ENCODE measurements around the gene GOLGA8K. TPM values are rescaled to one million over a fixed set of nuclear protein-coding genes. Genes with fewer than 3 reads are reported as not detected.
"Not testable (repeated sequence)": the region's sequence is repeated elsewhere in the genome, so short reads cannot be mapped to it uniquely, and the experiment has no call there.

The GOLGA8K gene, protein sequence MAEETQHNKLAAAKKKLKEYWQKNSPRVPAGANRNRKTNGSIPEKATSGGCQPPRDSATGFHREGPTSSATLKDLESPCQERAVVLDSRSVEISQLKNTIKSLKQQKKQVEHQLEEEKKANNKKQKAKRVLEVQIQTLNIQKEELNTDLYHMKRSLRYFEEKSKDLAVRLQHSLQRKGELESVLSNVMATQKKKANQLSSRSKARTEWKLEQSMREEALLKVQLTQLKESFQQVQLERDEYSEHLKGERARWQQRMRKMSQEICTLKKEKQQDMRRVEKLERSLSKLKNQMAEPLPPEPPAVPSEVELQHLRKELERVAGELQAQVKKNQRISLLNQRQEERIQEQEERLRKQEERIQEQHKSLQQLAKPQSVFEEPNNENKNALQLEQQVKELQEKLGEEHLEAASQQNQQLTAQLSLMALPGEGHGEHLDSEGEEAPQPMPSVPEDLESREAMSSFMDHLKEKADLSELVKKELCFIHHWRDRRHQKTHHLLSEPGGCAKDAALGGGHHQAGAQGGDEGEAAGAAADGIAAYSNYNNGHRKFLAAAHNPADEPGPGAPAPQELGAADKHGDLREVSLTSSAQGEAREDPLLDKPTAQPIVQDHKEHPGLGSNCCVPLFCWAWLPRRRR
- total RNA-seq (under 1 TPM; 0.08 to 0.09 TPM), polyA plus RNA-seq (not detected)

DNA sequence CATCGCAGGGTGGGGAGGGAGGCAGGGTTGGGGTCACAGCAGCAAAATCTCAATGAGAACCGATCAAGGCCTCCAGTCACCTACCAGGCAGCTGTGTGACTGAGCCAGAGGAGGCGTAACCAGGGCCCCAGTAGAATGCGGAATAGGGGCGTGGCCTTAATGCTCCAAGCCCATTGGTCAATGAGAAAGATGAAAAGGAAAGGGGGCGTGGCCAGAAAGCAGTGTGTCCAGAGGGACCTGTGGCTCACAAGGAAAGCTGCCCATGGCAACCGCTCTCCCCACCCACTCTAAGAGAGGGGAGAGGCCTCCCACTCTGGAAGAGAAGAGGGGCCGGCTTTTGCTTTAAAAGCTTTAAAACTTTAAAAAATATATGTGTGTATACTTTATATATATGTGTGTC lies at the start of gene GOLGA8K:
Gene GOLGA8K, minus strand, starts transcription at position 101 of the 400 bp plus-strand sequence. Its CDS starts 98 bp downstream, at position 3.
- WGBS: no CpG with 5 or more reads among the region's 8 CpGs
- H3K9ac ChIP-seq (ENCODE audit: low read depth in 1 of 2, low read length in 2 of 2); H3K4me1 ChIP-seq (ENCODE audit: control insufficient read depth in 4 of 4, insufficient read depth in 4 of 4, low read length in 3 of 4); DNase-seq (ENCODE audit: low spot score); H3K27ac ChIP-seq (ENCODE audit: low read depth in 1 of 2, low read length in 2 of 2); H3K4me3 ChIP-seq (ENCODE audit: low read depth in 1 of 3, low read length in 3 of 3); H3K36me3 ChIP-seq (ENCODE audit: control insufficient read depth in 4 of 4, insufficient read depth in 3 of 4, low read depth in 1 of 4, low read length in 3 of 4); H3K27me3 ChIP-seq (ENCODE audit: control insufficient read depth in 4 of 4, insufficient read depth in 4 of 4, low read length in 3 of 4); H3K9me3 ChIP-seq (ENCODE audit: control insufficient read depth in 4 of 4, low read length in 3 of 4): not testable (repeated sequence)

DNA sequence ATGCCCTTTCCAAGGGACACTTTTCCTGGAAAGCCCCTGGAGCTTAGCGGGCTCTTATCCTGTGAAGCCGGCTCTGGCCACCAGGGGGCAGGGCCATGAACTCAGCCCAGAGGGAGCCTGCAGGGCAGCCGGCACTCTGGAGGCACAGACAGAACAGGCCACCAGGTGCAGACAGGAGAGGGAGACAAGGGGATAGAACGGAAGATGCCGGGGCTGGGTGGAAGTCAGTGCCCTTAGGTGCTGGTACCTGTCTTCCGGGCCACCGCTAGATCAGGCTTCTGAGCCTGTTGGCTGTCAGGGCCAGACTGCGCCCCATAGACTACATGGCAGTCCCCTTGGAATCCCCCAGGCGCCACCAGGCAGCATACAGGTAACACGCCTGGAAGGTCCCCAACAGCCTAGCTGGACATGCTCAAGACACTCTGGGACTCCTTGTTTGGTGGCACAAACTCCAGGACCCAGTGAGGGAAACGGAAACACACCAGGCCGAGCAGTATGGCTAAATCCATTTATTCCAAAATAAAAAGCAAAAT lies 37.4 kb upstream of the GOLGA8K start:
- H3K27me3 ChIP-seq (ENCODE audit: control insufficient read depth in 4 of 4, insufficient read depth in 4 of 4, low read length in 3 of 4); H3K36me3 ChIP-seq (ENCODE audit: control insufficient read depth in 4 of 4, insufficient read depth in 3 of 4, low read depth in 1 of 4, low read length in 3 of 4); H3K27ac ChIP-seq (ENCODE audit: low read depth in 1 of 2, low read length in 2 of 2); DNase-seq (ENCODE audit: low spot score); H3K9ac ChIP-seq (ENCODE audit: low read depth in 1 of 2, low read length in 2 of 2); H3K4me1 ChIP-seq (ENCODE audit: control insufficient read depth in 4 of 4, insufficient read depth in 4 of 4, low read length in 3 of 4); H3K9me3 ChIP-seq (ENCODE audit: control insufficient read depth in 4 of 4, low read length in 3 of 4); H3K4me3 ChIP-seq (ENCODE audit: low read depth in 1 of 3, low read length in 3 of 3): not testable (repeated sequence)
- 29% methylated on average over 5 of the region's 12 CpGs for WGBS

DNA sequence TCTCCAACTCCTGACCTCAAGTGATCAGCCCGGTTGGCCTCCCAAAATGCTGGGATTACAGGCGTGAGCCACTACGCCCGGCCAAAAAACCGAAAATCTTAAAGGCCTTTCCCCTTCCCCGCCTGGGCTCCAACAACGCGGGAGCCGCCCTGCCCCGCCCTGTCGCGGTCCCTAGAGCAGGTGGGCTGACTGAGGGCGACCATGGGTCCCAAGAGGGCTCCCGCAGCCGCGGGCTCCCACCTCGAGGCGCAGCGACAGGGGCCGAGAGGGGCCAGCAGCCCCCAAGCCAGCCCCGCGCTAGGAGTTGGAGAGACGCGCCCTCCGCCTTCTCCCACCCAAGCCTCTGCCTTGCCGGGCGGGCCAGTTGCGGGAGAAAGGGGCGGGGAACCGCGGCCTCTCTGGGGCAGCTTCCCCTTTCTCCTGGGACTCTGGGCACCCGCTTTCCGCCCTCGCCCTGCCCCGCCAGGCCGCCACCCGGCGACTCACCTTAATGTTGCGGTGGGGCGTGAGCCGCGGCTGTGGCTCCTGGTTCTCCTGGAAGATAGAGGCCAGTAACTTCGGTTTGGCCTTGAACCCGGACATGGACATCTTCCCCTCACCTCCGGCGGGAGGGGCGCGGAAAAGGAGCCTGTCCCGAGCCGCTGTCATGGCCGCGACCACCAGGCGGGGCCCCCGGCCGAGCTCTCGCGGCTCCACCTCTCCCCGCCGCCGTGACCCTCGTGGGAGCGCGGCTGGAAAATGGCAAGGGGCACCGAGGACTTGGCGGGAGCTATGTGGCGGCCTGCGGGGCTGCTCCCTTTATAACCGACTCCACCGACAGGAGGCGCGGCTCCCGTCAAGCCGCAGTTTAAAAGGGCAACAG lies 31.2 kb upstream of the GOLGA8K start:
- H3K4me1 ChIP-seq (ENCODE audit: control insufficient read depth in 4 of 4, insufficient read depth in 4 of 4, low read length in 3 of 4); H3K4me3 ChIP-seq (ENCODE audit: low read depth in 1 of 3, low read length in 3 of 3); H3K36me3 ChIP-seq (ENCODE audit: control insufficient read depth in 4 of 4, insufficient read depth in 3 of 4, low read depth in 1 of 4, low read length in 3 of 4); H3K9me3 ChIP-seq (ENCODE audit: control insufficient read depth in 4 of 4, low read length in 3 of 4); H3K9ac ChIP-seq (ENCODE audit: low read depth in 1 of 2, low read length in 2 of 2); H3K27ac ChIP-seq (ENCODE audit: low read depth in 1 of 2, low read length in 2 of 2); H3K27me3 ChIP-seq (ENCODE audit: control insufficient read depth in 4 of 4, insufficient read depth in 4 of 4, low read length in 3 of 4); DNase-seq (ENCODE audit: low spot score): not testable (repeated sequence)
- WGBS: no CpG with 5 or more reads among the region's 73 CpGs

DNA sequence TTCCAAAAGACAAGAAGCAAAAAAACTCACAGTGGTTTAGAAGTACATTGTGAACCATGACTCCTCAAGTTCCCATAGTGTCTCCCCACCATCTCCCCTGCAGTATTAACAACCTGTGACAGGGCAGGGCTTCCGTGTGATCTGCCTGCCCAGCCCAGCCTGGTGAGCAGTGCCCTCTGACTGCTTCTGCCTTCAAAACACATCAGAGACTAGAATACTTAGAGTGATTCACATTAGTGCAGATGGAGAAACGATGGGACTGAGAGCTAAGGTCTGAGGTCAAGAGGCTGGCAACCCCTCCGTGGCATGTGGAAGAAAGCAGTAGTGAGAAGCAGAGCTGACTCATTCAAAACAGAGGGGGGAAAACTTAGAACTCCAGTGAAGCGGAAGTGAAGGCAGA lies 24.5 kb upstream of the GOLGA8K start:
- H3K4me1 ChIP-seq (ENCODE audit: control insufficient read depth in 4 of 4, insufficient read depth in 4 of 4, low read length in 3 of 4); H3K9me3 ChIP-seq (ENCODE audit: control insufficient read depth in 4 of 4, low read length in 3 of 4); H3K27me3 ChIP-seq (ENCODE audit: control insufficient read depth in 4 of 4, insufficient read depth in 4 of 4, low read length in 3 of 4); H3K36me3 ChIP-seq (ENCODE audit: control insufficient read depth in 4 of 4, insufficient read depth in 3 of 4, low read depth in 1 of 4, low read length in 3 of 4); H3K9ac ChIP-seq (ENCODE audit: low read depth in 1 of 2, low read length in 2 of 2); H3K4me3 ChIP-seq (ENCODE audit: low read depth in 1 of 3, low read length in 3 of 3); DNase-seq (ENCODE audit: low spot score); H3K27ac ChIP-seq (ENCODE audit: low read depth in 1 of 2, low read length in 2 of 2): not testable (repeated sequence)
- WGBS: 24% methylated on average over 1 of the region's 4 CpGs

DNA sequence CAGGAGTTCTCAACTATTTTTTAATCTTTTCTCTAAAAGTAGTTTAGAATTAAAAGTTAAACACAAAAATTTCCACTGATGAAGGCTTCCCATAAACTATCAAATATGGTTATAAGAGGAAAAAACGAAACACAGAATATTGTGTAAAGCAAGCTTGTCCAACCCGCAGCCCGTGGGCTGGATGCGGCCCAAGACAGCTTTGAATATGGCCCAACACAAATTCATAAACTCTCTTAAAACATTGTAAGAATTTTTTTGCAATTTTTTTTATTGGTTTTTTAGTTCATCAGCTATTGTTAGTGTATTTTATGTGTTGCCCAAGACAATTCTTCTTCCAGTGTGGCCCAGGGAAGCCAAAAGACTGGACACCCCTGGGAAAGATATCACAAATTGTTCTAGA lies 23.4 kb upstream of the GOLGA8K start:
- H3K4me3 ChIP-seq (ENCODE audit: low read depth in 1 of 3, low read length in 3 of 3); H3K27ac ChIP-seq (ENCODE audit: low read depth in 1 of 2, low read length in 2 of 2); H3K4me1 ChIP-seq (ENCODE audit: control insufficient read depth in 4 of 4, insufficient read depth in 4 of 4, low read length in 3 of 4); H3K36me3 ChIP-seq (ENCODE audit: control insufficient read depth in 4 of 4, insufficient read depth in 3 of 4, low read depth in 1 of 4, low read length in 3 of 4); H3K9me3 ChIP-seq (ENCODE audit: control insufficient read depth in 4 of 4, low read length in 3 of 4); DNase-seq (ENCODE audit: low spot score); H3K27me3 ChIP-seq (ENCODE audit: control insufficient read depth in 4 of 4, insufficient read depth in 4 of 4, low read length in 3 of 4); H3K9ac ChIP-seq (ENCODE audit: low read depth in 1 of 2, low read length in 2 of 2): not testable (repeated sequence)
- 84% methylated on average over 4 of the region's 4 CpGs for WGBS
